DOHH2 (cell line): ENCODE measurements around the gene FASLG.

Experiments
- H3F3A ChIP-seq: fragments of 200-600 bp; sonication (generic), shearing (Covaris generic); 2 replicates; pipeline ENCODE4 v1.6.0; 2016; ENCODE audit warnings: antibody characterized with exemption, mild to moderate bottlenecking; ENCODE audit not compliant: control insufficient read depth, insufficient read depth
- H3K27ac ChIP-seq: fragments of 200-600 bp; sonication (generic); 2 replicates; pipeline ENCODE4 v1.5.1; 2014; ENCODE audit warnings: low read depth, mild to moderate bottlenecking, low read length, moderate library complexity
- H3K27me3 ChIP-seq: fragments of 200-600 bp; sonication (generic); 2 replicates; pipeline ENCODE4 v1.6.1; 2014; ENCODE audit warnings: mild to moderate bottlenecking, low read length, mixed read lengths; ENCODE audit not compliant: control insufficient read depth
- H3K36me3 ChIP-seq: fragments of 200-600 bp; sonication (generic); 2 replicates; pipeline ENCODE4 v1.6.1; 2014; ENCODE audit warnings: mild to moderate bottlenecking, low read length, moderate library complexity, mixed read lengths; ENCODE audit not compliant: control insufficient read depth
- H3K4me1 ChIP-seq: fragments of 200-600 bp; sonication (generic); 2 replicates; pipeline ENCODE4 v1.6.1; 2014; ENCODE audit warnings: mild to moderate bottlenecking, low read length, mixed read lengths; ENCODE audit not compliant: control insufficient read depth
- H3K4me2 ChIP-seq: fragments of 200-600 bp; sonication (generic); 2 replicates; pipeline ENCODE4 v1.6.0; 2014; ENCODE audit warnings: mild to moderate bottlenecking, low read length, moderate library complexity
- H3K4me3 ChIP-seq: fragments of 200-600 bp; sonication (generic); 2 replicates; pipeline ENCODE4 v1.5.1; 2014; ENCODE audit warnings: mild to moderate bottlenecking, low read length, mixed read lengths
- H3K79me2 ChIP-seq: fragments of 200-600 bp; sonication (generic); 2 replicates; pipeline ENCODE4 v1.6.1; 2014; ENCODE audit warnings: mild to moderate bottlenecking, low read length, mixed read lengths; ENCODE audit not compliant: control insufficient read depth
- H3K9me2 ChIP-seq: fragments of 200-600 bp; sonication (generic); replicated peaks from 2 replicates; pipeline ENCODE4 v1.6.1; 2014; ENCODE audit warnings: mild to moderate bottlenecking, low read length, mixed read lengths; ENCODE audit not compliant: control insufficient read depth
- H3K9me3 ChIP-seq: fragments of 200-600 bp; sonication (generic); 2 replicates; pipeline ENCODE4 v1.6.1; 2014; ENCODE audit warnings: antibody characterized with exemption, low read length, mixed read lengths; ENCODE audit not compliant: control insufficient read depth, insufficient read depth
- H4K20me1 ChIP-seq: fragments of 200-600 bp; sonication (generic); 2 replicates; pipeline ENCODE4 v1.6.0; 2014; ENCODE audit warnings: low read depth, mild to moderate bottlenecking, antibody characterized with exemption, low read length, moderate library complexity; ENCODE audit not compliant: control insufficient read depth, insufficient read depth
- CTCF ChIP-seq: fragments of 200-600 bp; sonication (generic); IDR thresholded peaks from one replicate; pipeline ENCODE4 v1.5.1; 2014; ENCODE audit warnings: antibody characterized with exemption, mild to moderate bottlenecking, low read depth, low read length; ENCODE audit not compliant: poor library complexity, severe bottlenecking
- EZH2phosphoT487 ChIP-seq: fragments of 200-600 bp; sonication (generic); IDR thresholded peaks from 2 replicates; pipeline ENCODE4 v1.6.1; 2017; ENCODE audit warnings: borderline replicate concordance, mild to moderate bottlenecking, antibody characterized with exemption, low read length, moderate library complexity, mixed read lengths

FASLG gene

GRCh38 chr1:172650474-172651193, 8.3 kb upstream of the FASLG start:
- Histone ChIP-seq H3K79me2 (no peaks in the 10 kb centered on the region), H4K20me1 (no peaks in the 10 kb centered on the region), H3F3A (no peaks in the 10 kb centered on the region), H3K9me3 (no peaks in the 10 kb centered on the region), H3K27me3 (peaks cover 15% of the 10 kb centered on the region), H3K27ac (no peak overlapping the region), H3K4me3 (no peak overlapping the region), H3K4me1 (no peaks in the 10 kb centered on the region), H3K9me2 (no peaks in the 10 kb centered on the region), H3K4me2 (no peak overlapping the region), H3K36me3 (no peaks in the 10 kb centered on the region)
- no peak for TF ChIP-seq CTCF
- TF ChIP-seq EZH2phosphoT487: no peak

GRCh38 chr1:172653015-172653709, 5.7 kb upstream of the FASLG start:
- peaks cover 15% of the 10 kb centered on the region for H3K27me3 ChIP-seq
- no peaks in the 10 kb centered on the region for H3K9me3 ChIP-seq
- H3K36me3 ChIP-seq: no peaks in the 10 kb centered on the region
- H3K4me1 ChIP-seq: no peaks in the 10 kb centered on the region
- TF ChIP-seq CTCF (no peak), EZH2phosphoT487 (no peak)
- H3K4me2 ChIP-seq: no peak overlapping the region
- no peaks in the 10 kb centered on the region for H4K20me1 ChIP-seq
- no peak overlapping the region for H3K4me3 ChIP-seq
- H3F3A ChIP-seq: no peaks in the 10 kb centered on the region
- no peak overlapping the region for H3K27ac ChIP-seq
- no peaks in the 10 kb centered on the region for H3K79me2 ChIP-seq
- no peaks in the 10 kb centered on the region for H3K9me2 ChIP-seq

- Histone ChIP-seq H3K27me3 (peaks cover 12% of the 10 kb centered on the region), H3K4me1 (no peaks in the 10 kb centered on the region), H3K4me2 (no peak overlapping the region), H3F3A (no peaks in the 10 kb centered on the region), H3K4me3 (no peak overlapping the region), H3K9me2 (no peaks in the 10 kb centered on the region), H4K20me1 (no peaks in the 10 kb centered on the region), H3K79me2 (no peaks in the 10 kb centered on the region), H3K9me3 (no peaks in the 10 kb centered on the region), H3K36me3 (no peaks in the 10 kb centered on the region), H3K27ac (no peak overlapping the region)
- TF ChIP-seq CTCF (no peak), EZH2phosphoT487 (no peak)
These were observed 4.4 kb upstream of the FASLG start for GRCh38 chr1:172654535-172654934.
